NCI-H524 (cell line): ENCODE results near the gene ID4.
"Not testable (repeated sequence)": the region's sequence is repeated elsewhere in the genome, so short reads cannot be mapped to it uniquely, and the experiment has no call there.

Experiments
- DNase-seq, 2 experiments: peaks; one replicate each; lab custom pipeline; 2025; lab: John Stamatoyannopoulos, UW

Gene ID4

GRCh38 chr6:19833947-19834346 is 3.2 kb upstream of the ID4 start:
- no peak for DNase-seq

GRCh38 chr6:19834858-19835257 is 2.3 kb upstream of the ID4 start:
- no peak for DNase-seq

GRCh38 chr6:19835605-19836004 is 1.6 kb upstream of the ID4 start:
- DNase-seq: no peak

DNA sequence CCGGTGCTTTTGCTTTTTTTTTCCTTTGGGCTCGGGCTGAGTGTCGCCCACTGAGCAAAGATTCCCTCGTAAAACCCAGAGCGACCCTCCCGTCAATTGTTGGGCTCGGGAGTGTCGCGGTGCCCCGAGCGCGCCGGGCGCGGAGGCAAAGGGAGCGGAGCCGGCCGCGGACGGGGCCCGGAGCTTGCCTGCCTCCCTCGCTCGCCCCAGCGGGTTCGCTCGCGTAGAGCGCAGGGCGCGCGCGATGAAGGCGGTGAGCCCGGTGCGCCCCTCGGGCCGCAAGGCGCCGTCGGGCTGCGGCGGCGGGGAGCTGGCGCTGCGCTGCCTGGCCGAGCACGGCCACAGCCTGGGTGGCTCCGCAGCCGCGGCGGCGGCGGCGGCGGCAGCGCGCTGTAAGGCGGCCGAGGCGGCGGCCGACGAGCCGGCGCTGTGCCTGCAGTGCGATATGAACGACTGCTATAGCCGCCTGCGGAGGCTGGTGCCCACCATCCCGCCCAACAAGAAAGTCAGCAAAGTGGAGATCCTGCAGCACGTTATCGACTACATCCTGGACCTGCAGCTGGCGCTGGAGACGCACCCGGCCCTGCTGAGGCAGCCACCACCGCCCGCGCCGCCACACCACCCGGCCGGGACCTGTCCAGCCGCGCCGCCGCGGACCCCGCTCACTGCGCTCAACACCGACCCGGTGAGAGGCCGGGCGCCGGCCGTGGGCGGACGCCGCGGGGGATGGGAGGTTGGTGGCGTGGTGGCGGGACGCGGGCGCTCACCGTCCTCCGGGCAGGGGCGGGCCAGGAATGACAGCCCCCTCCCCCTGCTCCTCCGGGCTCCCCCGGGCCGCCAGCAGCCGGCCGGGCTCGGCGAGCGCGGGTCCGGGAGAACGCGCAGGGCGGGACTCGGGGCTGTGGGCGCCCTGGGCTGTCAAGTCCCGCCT is 606 bp downstream of the ID4 start:
- peak; percentile 21 to 66 for DNase-seq

DNA sequence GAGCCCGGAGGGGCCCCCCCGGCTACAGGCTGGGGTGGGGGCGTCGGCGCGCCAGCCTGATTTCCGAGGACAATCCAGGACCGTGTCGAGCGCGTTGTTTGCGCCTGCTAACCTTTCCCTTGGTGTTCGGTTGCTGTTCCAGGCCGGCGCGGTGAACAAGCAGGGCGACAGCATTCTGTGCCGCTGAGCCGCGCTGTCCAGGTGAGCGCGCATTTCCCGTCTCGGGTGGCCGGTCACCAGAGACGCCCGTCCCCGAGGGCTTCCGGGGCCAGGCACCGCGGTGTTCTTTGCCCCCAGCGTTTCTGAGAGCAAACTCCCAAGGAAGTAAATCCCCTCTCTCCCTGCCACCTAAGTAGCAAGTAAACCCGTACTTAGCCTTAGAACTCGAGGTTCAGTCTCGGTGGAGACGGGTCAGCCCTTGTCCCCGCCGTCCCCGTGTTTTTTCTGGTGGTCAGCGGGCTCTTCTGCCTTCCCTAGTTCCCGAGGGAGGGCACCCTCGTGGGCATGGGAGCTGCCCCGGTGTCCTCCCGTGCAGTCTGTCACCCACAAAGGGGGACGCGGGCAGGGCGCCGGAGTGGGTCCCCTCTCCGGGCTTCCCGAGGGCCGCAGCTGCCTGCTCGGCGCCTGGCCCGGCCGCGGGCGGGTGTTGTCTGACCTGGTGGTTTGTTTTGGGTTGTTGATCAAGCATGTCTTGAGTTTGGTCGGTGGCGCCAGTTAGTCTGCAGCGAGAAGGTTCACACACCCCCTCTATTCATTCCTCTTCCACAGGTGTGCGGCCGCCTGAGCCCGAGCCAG is 1.5 kb downstream of the ID4 start:
- peak; percentile 37 to 43 for DNase-seq

- no peak for DNase-seq
Measured at GRCh38 chr6:19839237-19839546, 2.0 kb downstream of the ID4 start.

DNA sequence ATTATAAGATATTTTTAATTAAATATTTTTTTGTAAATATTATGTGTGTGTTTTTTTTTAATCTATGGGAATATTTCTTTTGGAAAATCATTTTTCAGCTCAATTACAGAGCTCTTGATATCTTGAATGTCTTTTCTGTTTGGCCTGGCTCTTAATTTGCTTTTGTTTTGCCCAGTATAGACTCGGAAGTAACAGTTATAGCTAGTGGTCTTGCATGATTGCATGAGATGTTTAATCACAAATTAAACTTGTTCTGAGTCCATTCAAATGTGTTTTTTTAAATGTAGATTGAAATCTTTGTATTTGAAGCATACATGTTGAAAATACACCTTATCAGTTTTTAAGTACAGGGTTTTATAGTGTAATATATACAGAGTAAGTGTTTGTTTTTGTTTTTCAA is 2.6 kb downstream of the ID4 start:
- no peak for DNase-seq

- DNase-seq: no peak
Measured at GRCh38 chr6:19841181-19841580, 4.0 kb downstream of the ID4 start.

DNA sequence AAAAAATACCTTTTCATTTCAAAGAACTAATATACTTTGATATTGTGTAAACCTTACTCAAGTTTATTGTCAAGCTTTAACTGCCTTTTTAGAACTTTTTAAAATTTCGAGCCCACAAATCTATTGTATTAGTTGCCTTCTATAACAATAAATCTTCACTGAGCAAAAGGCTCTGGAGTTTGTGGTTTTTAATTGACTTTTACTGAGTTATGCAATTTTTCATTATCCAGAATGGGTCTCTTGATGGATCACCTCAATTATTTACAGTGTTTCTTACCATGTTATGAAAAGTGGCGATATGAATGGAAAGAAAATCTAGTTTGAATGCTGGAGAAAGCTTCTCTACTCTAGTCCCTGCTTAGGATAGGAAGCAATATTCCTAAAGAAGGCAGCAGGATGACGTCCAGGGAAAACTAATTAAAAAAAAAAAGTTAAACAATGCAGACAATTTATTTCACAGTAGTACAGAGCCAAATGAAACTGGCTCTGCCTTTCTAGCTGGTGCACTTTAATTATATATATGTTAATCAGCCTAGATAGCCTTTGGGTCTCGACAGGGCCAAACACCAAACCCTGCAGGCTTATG is 5.0 kb downstream of the ID4 start:
- no peak for DNase-seq

DNA sequence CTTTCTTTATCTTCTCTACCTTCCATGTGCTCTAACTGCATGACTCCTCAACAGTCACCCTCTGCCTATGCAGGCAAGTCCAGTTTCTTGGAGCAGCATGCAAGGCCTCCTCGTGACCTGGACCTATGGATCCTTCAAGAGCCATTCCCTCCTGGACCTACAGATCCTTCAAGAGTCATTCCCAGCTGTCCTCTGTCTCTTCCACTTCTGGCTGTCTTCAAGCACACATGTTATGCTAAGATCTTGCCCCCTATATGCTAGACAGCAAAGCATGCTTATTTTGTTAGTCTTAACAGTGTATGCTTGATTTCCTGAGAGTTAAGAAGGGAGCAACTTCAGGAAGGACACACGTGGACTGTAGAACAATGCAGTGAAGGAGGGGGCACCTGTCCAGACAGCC is 7.5 kb downstream of the ID4 start:
- no peak for DNase-seq

DNA sequence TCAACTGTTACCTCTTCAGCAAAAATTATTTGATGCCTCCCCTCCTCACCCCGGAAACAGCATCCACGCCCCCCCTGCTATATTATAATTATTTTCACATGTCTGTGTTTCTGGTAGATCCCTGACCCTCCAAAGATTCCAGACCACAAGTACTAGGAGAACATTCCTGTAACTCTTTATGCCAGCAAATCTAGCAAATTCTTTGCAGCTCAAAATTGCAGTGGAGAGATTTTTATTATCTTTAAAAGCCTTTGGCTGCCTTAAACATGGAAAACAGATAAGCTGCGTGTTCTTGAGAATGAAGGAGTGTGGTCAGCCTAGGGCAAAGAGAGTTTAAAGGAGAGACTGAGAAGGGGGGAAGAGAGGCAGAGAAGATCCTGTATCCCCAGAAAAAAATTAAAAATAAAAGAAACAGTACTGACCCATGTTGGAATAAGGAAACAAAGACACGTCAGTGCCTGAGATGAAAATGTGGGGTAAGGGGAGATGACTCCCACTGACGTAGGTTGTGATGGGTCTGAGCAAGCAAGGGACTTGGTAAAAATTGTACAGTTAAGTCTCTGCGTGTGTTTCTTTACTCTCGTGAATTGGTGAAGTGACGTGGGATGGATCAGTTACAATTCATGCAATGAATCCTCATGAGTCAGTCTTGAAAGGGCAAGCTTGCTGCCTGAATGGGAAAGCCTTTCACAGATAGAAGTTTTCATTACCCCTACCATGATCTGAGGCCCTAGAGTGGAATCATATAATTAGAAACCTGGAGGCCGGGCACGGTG is 8.3 kb downstream of the ID4 start:
- DNase-seq: no peak

DNA sequence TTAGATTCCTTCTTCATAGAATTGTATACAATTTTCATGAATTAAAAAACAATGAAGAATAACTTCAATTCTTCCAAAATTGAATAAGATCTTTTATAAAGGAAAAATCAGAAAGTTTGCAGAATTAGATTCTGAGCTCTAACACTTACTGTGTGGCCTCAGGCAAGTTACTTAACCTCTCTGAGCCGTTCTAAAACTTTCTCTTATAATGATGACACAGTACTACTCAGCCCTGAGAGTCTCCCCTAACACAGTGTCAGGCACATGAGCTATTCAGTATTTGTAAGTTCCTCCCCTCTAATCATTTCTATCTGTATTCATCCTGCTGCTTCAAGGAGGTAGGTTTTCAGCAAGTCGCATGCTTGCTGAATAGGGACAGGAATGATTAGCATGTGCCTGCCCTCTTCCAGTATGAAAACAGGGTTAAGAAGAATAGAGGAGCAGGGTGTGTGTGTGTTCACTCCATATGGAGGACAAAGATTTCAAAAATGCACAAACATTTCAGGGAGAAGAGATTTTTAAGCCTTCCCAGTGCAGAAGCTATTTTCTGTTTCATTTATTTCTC is 11.4 kb downstream of the ID4 start:
- DNase-seq: no peak

DNA sequence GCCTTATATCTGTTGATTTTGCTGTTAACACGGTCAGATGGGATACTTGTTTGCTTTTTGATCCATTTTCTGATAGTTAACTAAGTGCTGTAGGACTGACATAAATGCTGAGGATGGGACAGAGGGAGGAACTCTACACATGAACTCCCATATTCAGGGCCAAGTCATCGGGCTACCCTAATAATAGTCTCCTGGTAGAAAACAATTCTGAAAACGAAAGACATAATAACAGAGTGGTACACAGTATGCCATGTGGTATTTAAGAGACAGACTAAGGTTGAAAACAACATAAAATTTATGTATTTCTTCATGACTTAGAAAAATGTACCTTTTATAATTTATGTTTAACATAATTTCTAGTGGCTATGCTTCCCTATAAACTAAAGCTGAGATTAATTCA is 12.0 kb downstream of the ID4 start:
- no peak for DNase-seq

- no peak for DNase-seq
Measured at GRCh38 chr6:19849755-19850154, 12.6 kb downstream of the ID4 start.

- DNase-seq: peak; percentile 48 to 86
Measured at GRCh38 chr6:19851241-19852089, 14.3 kb downstream of the ID4 start.

DNA sequence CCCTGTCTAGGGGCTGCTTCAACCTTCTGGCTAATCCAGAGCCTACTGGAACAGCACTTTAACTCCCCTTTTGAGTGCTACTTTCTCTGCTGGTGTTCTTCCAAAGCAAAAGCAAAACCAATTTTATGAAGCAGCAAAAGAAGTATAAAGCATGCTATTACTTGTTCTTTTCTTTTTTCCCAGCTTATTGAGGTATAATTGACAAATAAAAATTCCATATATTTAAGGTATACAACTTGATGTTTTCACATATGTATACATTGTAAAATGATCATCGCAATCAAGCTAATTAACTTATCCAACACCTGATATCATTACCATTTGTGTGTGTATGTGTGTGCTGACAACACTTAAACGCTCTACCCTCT is 14.9 kb downstream of the ID4 start:
- peak in 1 of 2 experiments; percentile 32 for DNase-seq

DNA sequence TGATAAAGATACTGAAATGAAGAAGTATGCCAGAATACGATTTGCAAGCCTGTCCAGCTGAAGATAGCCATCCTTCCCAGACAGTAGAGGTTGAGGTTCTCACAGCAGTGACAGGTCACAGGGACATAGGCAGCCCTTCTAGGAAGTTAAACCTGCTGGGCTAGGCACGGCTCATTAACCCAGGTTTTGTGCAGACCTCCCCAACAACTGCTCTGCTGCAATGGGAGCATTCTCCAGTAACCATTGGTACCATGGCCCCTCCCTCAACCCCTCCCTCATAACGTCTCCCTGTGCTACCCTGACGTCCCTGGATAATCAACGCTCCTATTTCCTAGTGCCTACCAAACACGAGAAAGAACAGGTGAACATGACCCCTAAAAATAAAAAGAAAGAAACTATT is 15.8 kb downstream of the ID4 start:
- no peak for DNase-seq

DNA sequence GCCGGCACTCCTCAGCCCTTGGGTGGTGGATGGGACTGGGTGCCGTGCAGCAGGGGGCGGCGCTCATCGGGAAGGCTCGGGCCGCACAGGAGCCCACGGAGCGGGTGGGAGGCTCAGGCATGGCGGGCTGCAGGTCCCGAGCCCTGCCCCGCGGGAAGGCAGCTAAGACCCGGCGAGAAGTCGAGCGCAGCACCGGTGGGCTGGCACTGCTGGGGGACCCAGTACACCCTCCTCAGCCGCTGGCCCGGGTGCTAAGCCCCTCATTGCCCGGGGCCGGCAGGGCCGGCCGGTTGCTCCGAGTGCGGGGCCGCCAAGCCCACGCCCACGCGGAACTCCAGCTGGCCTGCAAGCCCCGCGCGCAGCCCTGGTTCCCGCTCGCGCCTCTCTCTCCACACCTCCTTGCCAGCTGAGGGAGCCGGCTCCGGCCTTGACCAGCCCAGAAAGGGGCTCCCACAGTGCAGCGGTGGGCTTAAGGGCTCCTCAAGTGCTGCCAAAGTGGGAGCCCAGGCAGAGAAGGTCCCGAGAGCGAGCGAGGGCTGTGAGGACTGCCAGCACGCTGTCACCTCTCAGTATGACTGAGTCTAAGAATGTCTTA is 17.3 kb downstream of the ID4 start:
- not testable (repeated sequence) for DNase-seq

- no peak for DNase-seq
Measured at GRCh38 chr6:19855536-19855935, 18.4 kb downstream of the ID4 start.

- no peak for DNase-seq
Measured at GRCh38 chr6:19857139-19857538, 20.0 kb downstream of the ID4 start.

DNA sequence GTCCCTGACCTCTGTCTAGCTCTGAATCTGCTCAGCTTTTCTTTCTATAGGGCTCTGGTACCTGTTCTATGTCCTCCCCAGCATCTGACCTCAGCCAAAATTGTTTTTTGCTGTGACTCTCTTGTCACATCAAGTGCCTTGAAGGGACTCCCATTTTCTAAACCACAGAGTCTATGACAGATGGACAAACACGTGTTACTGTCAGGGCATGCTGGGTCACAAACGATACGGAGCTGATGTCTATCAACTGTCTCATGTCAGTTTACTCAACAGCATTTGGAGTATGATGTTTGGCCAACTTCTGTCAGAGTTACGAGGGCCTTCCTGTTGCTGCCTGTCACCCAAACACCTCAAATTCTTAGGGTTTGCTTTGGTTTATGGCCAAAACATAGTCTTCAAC is 20.5 kb downstream of the ID4 start:
- DNase-seq: peak in 1 of 2 experiments; percentile 9
